Thoracic aorta (tissue), 2 donors: ENCODE data around the gene ALCAM. TPM values are rescaled to one million over a fixed set of nuclear protein-coding genes. Genes with fewer than 3 reads are reported as not detected.

Experiments used
- ATAC-seq: fragments of 150-250 bp; one replicate; pipeline ENCODE4 v1.8.0; 2017; ENCODE audit warnings: low read depth; ENCODE audit not compliant: insufficient number of reproducible peaks, low FRiP score
- DNase-seq: peaks from one replicate; pipeline ENCODE4 v3.0.0-alpha.2; 2020; ENCODE audit warnings: low spot score
- H3K27ac ChIP-seq, 2 donors: fragments of 200-600 bp; sonication (generic); 1 replicate in 1 of 2; 2 replicates in 1 of 2; pipeline ENCODE4 v1.5.1; 2016; ENCODE audit warnings: mild to moderate bottlenecking in 2 of 2, moderate library complexity in 2 of 2
- H3K27me3 ChIP-seq: fragments of 200-600 bp; sonication (generic); replicated peaks from 2 replicates; pipeline ENCODE4 v1.6.0; 2016; ENCODE audit warnings: mild to moderate bottlenecking; ENCODE audit not compliant: insufficient read depth
- H3K36me3 ChIP-seq: fragments of 200-600 bp; sonication (generic); one replicate; pipeline ENCODE4 v1.5.1; 2016
- H3K4me1 ChIP-seq, 2 donors: fragments of 200-600 bp; sonication (generic); 1 replicate in 1 of 2; 2 replicates in 1 of 2; pipeline versions ENCODE4 v1.5.1 to v1.6.0; 2016; ENCODE audit warnings: low read depth in 2 of 2, mild to moderate bottlenecking in 1 of 2; ENCODE audit not compliant: control insufficient read depth in 1 of 2
- H3K4me3 ChIP-seq: fragments of 200-600 bp; sonication (generic); 2 replicates; pipeline ENCODE4 v1.5.1; 2016; ENCODE audit warnings: mild to moderate bottlenecking
- H3K9me3 ChIP-seq: fragments of 200-600 bp; sonication (generic); 2 replicates; pipeline ENCODE4 v1.5.1; 2016
- CTCF ChIP-seq: fragments of 200-600 bp; sonication (generic); IDR thresholded peaks from one replicate; pipeline ENCODE4 v1.5.1; 2019; ENCODE audit warnings: antibody characterized with exemption
- total RNA-seq, 2 donors: library from RNA; depleted of rRNA; stranded (reverse); fragments of >200 nt; gene quantifications; one replicate each; pipeline versions ENCODE4 v1.1.0 to v1.2.3, GENCODE V29; 2016

ALCAM gene
- total RNA-seq, 2 donors from 2014 or later = 109 to 122 TPM

GRCh38 chr3:105394177-105394576 lies 27.5 kb downstream of the ALCAM start:
- Histone ChIP-seq H3K27me3 (no peaks in the 10 kb centered on the region), H3K9me3 (peaks cover 18% of the 10 kb centered on the region), H3K4me1 (no peaks in the 10 kb centered on the region), H3K36me3 (no peaks in the 10 kb centered on the region), H3K27ac (no peak overlapping the region), H3K4me3 (no peak overlapping the region)
- no peak for TF ChIP-seq CTCF
- ATAC-seq (no peak), DNase-seq (no peak)

- Histone ChIP-seq H3K36me3 (no peaks in the 10 kb centered on the region), H3K27ac (no peak overlapping the region), H3K27me3 (no peaks in the 10 kb centered on the region), H3K9me3 (no peaks in the 10 kb centered on the region), H3K4me1 (no peaks in the 10 kb centered on the region), H3K4me3 (no peak overlapping the region)
- no peak for TF ChIP-seq CTCF
- DNase-seq = no peak
- ATAC-seq = no peak
Measured at GRCh38 chr3:105397974-105398373, 31.3 kb downstream of the ALCAM start.

- DNase-seq (no peak), ATAC-seq (no peak)
- H3K4me1 ChIP-seq = no peaks in the 10 kb centered on the region
- no peaks in the 10 kb centered on the region for H3K9me3 ChIP-seq
- H3K27me3 ChIP-seq = no peaks in the 10 kb centered on the region
- peaks cover 3% of the 10 kb centered on the region for H3K36me3 ChIP-seq
- no peak overlapping the region for H3K4me3 ChIP-seq
- no peak overlapping the region for H3K27ac ChIP-seq
- no peak for TF ChIP-seq CTCF
Measured at GRCh38 chr3:105398437-105398836, 31.7 kb downstream of the ALCAM start.

GRCh38 chr3:105399062-105399461 lies 32.4 kb downstream of the ALCAM start:
- peaks cover 3% of the 10 kb centered on the region for H3K36me3 ChIP-seq
- no peak for DNase-seq

GRCh38 chr3:105399611-105400010 lies 32.9 kb downstream of the ALCAM start:
- TF ChIP-seq CTCF = no peak
- H3K4me1 ChIP-seq = no peaks in the 10 kb centered on the region
- DNase-seq (no peak), ATAC-seq (no peak)
- H3K36me3 ChIP-seq = peaks cover 3% of the 10 kb centered on the region
- no peaks in the 10 kb centered on the region for H3K27me3 ChIP-seq
- H3K9me3 ChIP-seq = peaks cover 4% of the 10 kb centered on the region
- H3K27ac ChIP-seq = no peak overlapping the region
- H3K4me3 ChIP-seq = no peak overlapping the region

More at GRCh38 chr3:105399062-105399461, 32.4 kb downstream of the ALCAM start:
- Histone ChIP-seq H3K4me1 (no peaks in the 10 kb centered on the region), H3K9me3 (peaks cover 2% of the 10 kb centered on the region), H3K27me3 (no peaks in the 10 kb centered on the region), H3K4me3 (no peak overlapping the region), H3K27ac (no peak overlapping the region)
- ATAC-seq = no peak
- no peak for TF ChIP-seq CTCF
